IMR-90 (cell line): ENCODE measurements around the gene HNF1B. TPM values are rescaled to one million over a fixed set of nuclear protein-coding genes. Genes with fewer than 3 reads are reported as not detected.

Source experiments
- ATAC-seq: fragments of 200-7000 bp; cut with Tn5 transposase; 2 replicates; pipeline ENCODE4 v1.9.1; 2020; ENCODE audit warnings: low read depth, mild to moderate bottlenecking, moderate library complexity
- BruUV-seq: library from RNA; stranded (reverse); fragments of 400-500 nt; replicated peaks from 2 replicates; lab custom pipeline; 2021; lab: Mats Ljungman, UMichigan
- CTCF ChIA-PET: fragments of 300-600 bp; formaldehyde crosslinking; extraction: SDS; loops from one replicate; lab custom pipeline; 2021; ENCODE audit warnings: antibody characterized with exemption; lab: Yijun Ruan, JAX
- POLR2A ChIA-PET: fragments of 300-600 bp; sonication (Branson Sonifier 250); formaldehyde crosslinking; loops from one replicate; lab custom pipeline; 2022; ENCODE audit warnings: antibody characterized with exemption; ENCODE audit not compliant: unreplicated experiment; lab: Charles Lee
- DNase-seq: peaks from one replicate; pipeline ENCODE4 v3.0.0; 2013
- H2AFZ ChIP-seq: replicated peaks from 2 replicates; pipeline ENCODE3; 2013; ENCODE audit warnings: low read length, mild to moderate bottlenecking; ENCODE audit not compliant: poor library complexity
- H2AK5ac ChIP-seq: 2 replicates; pipeline ENCODE4 v1.6.1; 2013; ENCODE audit warnings: low read depth, low read length, inconsistent platforms
- H2AK9ac ChIP-seq: replicated peaks from 2 replicates; pipeline ENCODE3; 2013; ENCODE audit warnings: mild to moderate bottlenecking, low read depth, low read length, moderate library complexity; ENCODE audit not compliant: poor library complexity
- H2BK120ac ChIP-seq: 2 replicates; pipeline ENCODE4 v1.6.1; 2013; ENCODE audit warnings: low read depth, low read length, inconsistent platforms
- H2BK15ac ChIP-seq: 3 replicates; pipeline ENCODE4 v1.6.1; 2013; ENCODE audit warnings: low read depth, low read length, inconsistent platforms
- H2BK20ac ChIP-seq: 2 replicates; pipeline ENCODE4 v1.6.1; 2013; ENCODE audit warnings: low read depth, mild to moderate bottlenecking, inconsistent platforms, low read length, moderate library complexity
- H2BK5ac ChIP-seq: 2 replicates; pipeline ENCODE4 v1.6.1; 2013; ENCODE audit warnings: mild to moderate bottlenecking, low read depth, low read length, inconsistent platforms; ENCODE audit not compliant: poor library complexity, severe bottlenecking
- H3K14ac ChIP-seq: replicated peaks from 2 replicates; pipeline ENCODE4 v1.6.1; 2013; ENCODE audit warnings: low read depth, low read length, inconsistent platforms
- H3K18ac ChIP-seq: 2 replicates; pipeline ENCODE4 v1.6.1; 2013; ENCODE audit warnings: low read depth, low read length, control low read depth
- H3K23ac ChIP-seq: 2 replicates; pipeline ENCODE4 v1.6.1; 2013; ENCODE audit warnings: low read depth, low read length, inconsistent platforms
- H3K27ac ChIP-seq: 2 replicates; pipeline ENCODE4 v1.5.1; 2013; ENCODE audit warnings: mild to moderate bottlenecking, control low read depth, low read length; ENCODE audit not compliant: insufficient read depth
- H3K27me3 ChIP-seq: 2 replicates; pipeline ENCODE4 v1.6.1; 2013; ENCODE audit warnings: low read length; ENCODE audit not compliant: control insufficient read depth, insufficient read depth
- H3K36me3 ChIP-seq: 2 replicates; pipeline ENCODE4 v1.6.1; 2013; ENCODE audit warnings: low read length, mixed read lengths; ENCODE audit not compliant: control insufficient read depth, insufficient read depth
- H3K4ac ChIP-seq: 2 replicates; pipeline ENCODE4 v1.6.1; 2013; ENCODE audit warnings: low read depth, low read length, inconsistent platforms
- H3K4me1 ChIP-seq: 2 replicates; pipeline ENCODE4 v1.6.1; 2013; ENCODE audit warnings: low read length, mixed read lengths; ENCODE audit not compliant: control insufficient read depth, insufficient read depth
- H3K4me2 ChIP-seq: 2 replicates; pipeline ENCODE4 v1.6.1; 2013; ENCODE audit warnings: low read depth, mild to moderate bottlenecking, control low read depth, low read length, moderate library complexity
- H3K4me3 ChIP-seq: 2 replicates; pipeline ENCODE4 v1.5.1; 2013; ENCODE audit warnings: low read depth, mild to moderate bottlenecking, control low read depth, low read length, moderate library complexity; ENCODE audit not compliant: insufficient read depth
- H3K56ac ChIP-seq: 2 replicates; pipeline ENCODE4 v1.6.1; 2013; ENCODE audit warnings: low read length, inconsistent platforms; ENCODE audit not compliant: insufficient read depth; ENCODE audit errors: extremely low read depth
- H3K79me1 ChIP-seq, 2 experiments: 2 replicates each; pipeline ENCODE4 v1.6.1; 2013; ENCODE audit warnings: low read length in 2 of 2, inconsistent platforms in 1 of 2, low read depth in 1 of 2
- H3K9ac ChIP-seq: 2 replicates; pipeline ENCODE4 v1.6.1; 2013; ENCODE audit warnings: low read depth, low read length, control low read depth
- H3K9me1 ChIP-seq: 2 replicates; pipeline ENCODE4 v1.6.1; 2013; ENCODE audit warnings: low read length, inconsistent platforms; ENCODE audit not compliant: insufficient read depth
- H3K9me3 ChIP-seq: 2 replicates; pipeline ENCODE4 v1.6.1; 2013; ENCODE audit warnings: low read length; ENCODE audit not compliant: control insufficient read depth, insufficient read depth
- H4K20me1 ChIP-seq: 2 replicates; pipeline ENCODE4 v1.6.1; 2013; ENCODE audit warnings: low read length, inconsistent platforms; ENCODE audit not compliant: insufficient read depth
- H4K5ac ChIP-seq: 2 replicates; pipeline ENCODE4 v1.6.1; 2013; ENCODE audit warnings: mild to moderate bottlenecking, low read depth, low read length, control low read depth
- H4K8ac ChIP-seq, 2 experiments: 2 replicates each; pipeline ENCODE4 v1.6.1; 2013; ENCODE audit warnings: low read depth in 2 of 2, low read length in 2 of 2, control low read depth in 1 of 2, inconsistent platforms in 1 of 2
- H4K91ac ChIP-seq: 2 replicates; pipeline ENCODE4 v1.6.1; 2013; ENCODE audit warnings: low read depth, low read length, inconsistent platforms; ENCODE audit not compliant: insufficient read depth
- BHLHE40 ChIP-seq: fragments of 150-350 bp; IDR thresholded peaks from 2 replicates; pipeline ENCODE4 v1.6.1; 2016; ENCODE audit warnings: mild to moderate bottlenecking, low read depth, low read length
- CEBPB ChIP-seq: IDR thresholded peaks from 2 replicates; pipeline ENCODE4 v1.6.1; 2012; ENCODE audit warnings: low read depth, low read length, improper control_type of control experiment
- CHD1 ChIP-seq: IDR thresholded peaks from 2 replicates; pipeline ENCODE4 v1.6.1; 2012; ENCODE audit warnings: low read depth, low read length, improper control_type of control experiment
- FOS ChIP-seq: fragments of 150-350 bp; IDR thresholded peaks from 2 replicates; pipeline ENCODE4 v1.6.1; 2016; ENCODE audit warnings: low read depth, low read length
- MAFK ChIP-seq: IDR thresholded peaks from 2 replicates; pipeline ENCODE4 v1.6.1; 2012; ENCODE audit warnings: low read depth, low read length, improper control_type of control experiment
- MAZ ChIP-seq: IDR thresholded peaks from 2 replicates; pipeline ENCODE4 v1.6.1; 2012; ENCODE audit warnings: low read depth, mild to moderate bottlenecking, low read length, improper control_type of control experiment, moderate library complexity, borderline replicate concordance
- MXI1 ChIP-seq: IDR thresholded peaks from 2 replicates; pipeline ENCODE4 v1.6.1; 2012; ENCODE audit warnings: low read depth, mild to moderate bottlenecking, low read length, moderate library complexity, borderline replicate concordance
- NFE2L2 ChIP-seq: fragments of 150-350 bp; IDR thresholded peaks from 2 replicates; pipeline ENCODE4 v1.6.1; 2016; ENCODE audit warnings: low read depth, mild to moderate bottlenecking, low read length
- POLR2A ChIP-seq: IDR thresholded peaks from 2 replicates; pipeline ENCODE4 v1.6.1; 2012; ENCODE audit warnings: mild to moderate bottlenecking, low read depth, low read length
- RAD21 ChIP-seq: IDR thresholded peaks from 2 replicates; pipeline ENCODE4 v1.6.1; 2012; ENCODE audit warnings: low read length, improper control_type of control experiment
- RCOR1 ChIP-seq: IDR thresholded peaks from 2 replicates; pipeline ENCODE4 v1.6.1; 2012; ENCODE audit warnings: mild to moderate bottlenecking, low read length, improper control_type of control experiment; ENCODE audit not compliant: insufficient replicate concordance
- RFX5 ChIP-seq: IDR thresholded peaks from 2 replicates; pipeline ENCODE4 v1.8.0; 2012; ENCODE audit warnings: low read depth, mild to moderate bottlenecking, low read length, moderate library complexity
- SMC3 ChIP-seq: fragments of 150-350 bp; IDR thresholded peaks from 2 replicates; pipeline ENCODE4 v1.6.1; 2016; ENCODE audit warnings: low read depth, mild to moderate bottlenecking, antibody characterized with exemption, low read length, moderate library complexity
- WGBS, 2 experiments: methylation state at CpG; one replicate each; pipeline versions ENCODE4 v1.1.5 to v1.1.7; 2013; ENCODE audit warnings: missing lambda C conversion rate in 2 of 2; ENCODE audit not compliant: insufficient read length in 1 of 2; ENCODE audit errors: extremely low coverage in 2 of 2; 5-methylcytosine and 5-hydroxymethylcytosine counted together
- dilution Hi-C: fragments of 300-500 bp; cut with HindIII; formaldehyde crosslinking; loops from one replicate; pipeline ENCODE4 v1.14.3; 2018; ENCODE audit warnings: low sequenced_read_pairs; ENCODE audit not compliant: unreplicated experiment
- in situ Hi-C: fragments of 300-500 bp; cut with MboI; formaldehyde crosslinking; loops from 3 replicates; pipeline ENCODE4 v1.14.3; 2019; ENCODE audit warnings: low sequenced_read_pairs, inconsistent platforms, mixed read lengths
- intact Hi-C: fragments of 100-400 bp; cut with micrococcal nuclease; formaldehyde crosslinking; loops from 2 replicates; pipeline ENCODE4 v1.10.0; 2022
- polyA plus RNA-seq, 3 experiments: library from polyadenylated mRNA; depleted of rRNA; stranded (reverse); fragments of >200 nt; gene quantifications; 2 replicates each; pipeline ENCODE4 v1.2.3, GENCODE V29; 2012; ENCODE audit warnings: low replicate concordance in 1 of 3
- total RNA-seq: library from RNA; depleted of rRNA; stranded (reverse); fragments of >200 nt; gene quantifications from 2 replicates; pipeline ENCODE4 v1.2.3, GENCODE V29; 2012
- TF ChIP-seq, protein P1 (sequence below): fragments of 150-350 bp; IDR thresholded peaks from 2 replicates; pipeline ENCODE4 v1.6.1; 2016; ENCODE audit warnings: low read depth, mild to moderate bottlenecking, low read length, moderate library complexity, borderline replicate concordance
- TF ChIP-seq, protein P2 (sequence below): conservative IDR thresholded peaks from 2 replicates; pipeline ENCODE4 v1.5.1; 2012; ENCODE audit warnings: mild to moderate bottlenecking, low read depth, low read length, improper control_type of control experiment
- TF ChIP-seq, protein P3 (sequence below): fragments of 150-350 bp; IDR thresholded peaks from 2 replicates; pipeline ENCODE4 v1.6.1; 2017; ENCODE audit warnings: mild to moderate bottlenecking, antibody characterized with exemption, low read length, low read depth

The HNF1B gene
- total and polyA plus RNA-seq, 2 of the 4 experiments (the other 2 are of a cell fraction), result not detected

DNA sequence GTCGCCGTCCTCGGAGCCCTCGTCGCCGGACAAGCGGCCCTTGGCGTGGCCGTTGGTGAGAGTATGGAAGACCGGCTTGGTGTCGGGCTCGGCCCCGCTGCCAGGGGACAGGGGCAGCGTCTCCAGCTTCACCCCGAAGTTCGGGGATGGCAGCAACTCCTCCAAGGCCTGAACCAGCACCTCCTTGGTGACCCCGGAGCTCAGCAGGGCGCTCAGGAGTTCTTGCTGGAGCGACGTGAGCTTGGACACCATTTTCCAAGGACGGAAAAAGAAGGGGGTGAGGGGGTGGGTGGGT is 279 bp downstream of the HNF1B start:
- Histone ChIP-seq H4K91ac (no peak overlapping the region), H4K5ac (no peak overlapping the region), H2BK5ac (no peak overlapping the region), H2BK15ac (no peak overlapping the region), H3K36me3 (no peaks in the 10 kb centered on the region), H3K9ac (no peak overlapping the region), H4K8ac (no peak overlapping the region), H2BK120ac (no peak overlapping the region), H2AFZ (no peak overlapping the region), H3K4ac (no peak overlapping the region), H2BK20ac (no peak overlapping the region), H3K56ac (no peak overlapping the region), H3K9me1 (no peaks in the 10 kb centered on the region), H3K79me1 (no peaks in the 10 kb centered on the region), H3K27ac (no peak overlapping the region), H3K4me1 (peaks cover 2% of the 10 kb centered on the region; the same call in 1 of the 2 replicates), H2AK5ac (no peak overlapping the region), H3K23ac (no peak overlapping the region), H3K4me3 (no peak overlapping the region), H3K27me3 (peaks cover 81% of the 10 kb centered on the region), H2AK9ac (no peak overlapping the region), H3K9me3 (peaks cover 13% of the 10 kb centered on the region), H3K4me2 (no peak overlapping the region), H3K18ac (no peak overlapping the region), H4K20me1 (no peaks in the 10 kb centered on the region), H3K14ac (no peak overlapping the region)
- BruUV-seq, result no TSS peak
- intact Hi-C loops (no loop called here), dilution Hi-C loops (no loop called here), in situ Hi-C loops (no loop called here)
- ATAC-seq (no peak), DNase-seq (no peak)
- ChIA-PET POLR2A (no interaction called here), CTCF (no interaction called here)
- no peak for TF ChIP-seq POLR2A
- TF ChIP-seq BHLHE40, result no peak
- TF ChIP-seq CEBPB, result no peak
- no peak for TF ChIP-seq MAFK
- no peak for TF ChIP-seq MAZ
- no peak for TF ChIP-seq RCOR1
- TF ChIP-seq RAD21, result no peak
- no peak for TF ChIP-seq CHD1
- no peak for TF ChIP-seq FOS
- no peak for TF ChIP-seq MXI1
- TF ChIP-seq NFE2L2, result no peak
- TF ChIP-seq, protein P1, sequence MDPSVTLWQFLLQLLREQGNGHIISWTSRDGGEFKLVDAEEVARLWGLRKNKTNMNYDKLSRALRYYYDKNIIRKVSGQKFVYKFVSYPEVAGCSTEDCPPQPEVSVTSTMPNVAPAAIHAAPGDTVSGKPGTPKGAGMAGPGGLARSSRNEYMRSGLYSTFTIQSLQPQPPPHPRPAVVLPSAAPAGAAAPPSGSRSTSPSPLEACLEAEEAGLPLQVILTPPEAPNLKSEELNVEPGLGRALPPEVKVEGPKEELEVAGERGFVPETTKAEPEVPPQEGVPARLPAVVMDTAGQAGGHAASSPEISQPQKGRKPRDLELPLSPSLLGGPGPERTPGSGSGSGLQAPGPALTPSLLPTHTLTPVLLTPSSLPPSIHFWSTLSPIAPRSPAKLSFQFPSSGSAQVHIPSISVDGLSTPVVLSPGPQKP, result no peak
- TF ChIP-seq, protein P2, sequence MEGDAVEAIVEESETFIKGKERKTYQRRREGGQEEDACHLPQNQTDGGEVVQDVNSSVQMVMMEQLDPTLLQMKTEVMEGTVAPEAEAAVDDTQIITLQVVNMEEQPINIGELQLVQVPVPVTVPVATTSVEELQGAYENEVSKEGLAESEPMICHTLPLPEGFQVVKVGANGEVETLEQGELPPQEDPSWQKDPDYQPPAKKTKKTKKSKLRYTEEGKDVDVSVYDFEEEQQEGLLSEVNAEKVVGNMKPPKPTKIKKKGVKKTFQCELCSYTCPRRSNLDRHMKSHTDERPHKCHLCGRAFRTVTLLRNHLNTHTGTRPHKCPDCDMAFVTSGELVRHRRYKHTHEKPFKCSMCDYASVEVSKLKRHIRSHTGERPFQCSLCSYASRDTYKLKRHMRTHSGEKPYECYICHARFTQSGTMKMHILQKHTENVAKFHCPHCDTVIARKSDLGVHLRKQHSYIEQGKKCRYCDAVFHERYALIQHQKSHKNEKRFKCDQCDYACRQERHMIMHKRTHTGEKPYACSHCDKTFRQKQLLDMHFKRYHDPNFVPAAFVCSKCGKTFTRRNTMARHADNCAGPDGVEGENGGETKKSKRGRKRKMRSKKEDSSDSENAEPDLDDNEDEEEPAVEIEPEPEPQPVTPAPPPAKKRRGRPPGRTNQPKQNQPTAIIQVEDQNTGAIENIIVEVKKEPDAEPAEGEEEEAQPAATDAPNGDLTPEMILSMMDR, result no peak
- no peak for TF ChIP-seq SMC3
- no peak for TF ChIP-seq RFX5
- TF ChIP-seq, protein P3, sequence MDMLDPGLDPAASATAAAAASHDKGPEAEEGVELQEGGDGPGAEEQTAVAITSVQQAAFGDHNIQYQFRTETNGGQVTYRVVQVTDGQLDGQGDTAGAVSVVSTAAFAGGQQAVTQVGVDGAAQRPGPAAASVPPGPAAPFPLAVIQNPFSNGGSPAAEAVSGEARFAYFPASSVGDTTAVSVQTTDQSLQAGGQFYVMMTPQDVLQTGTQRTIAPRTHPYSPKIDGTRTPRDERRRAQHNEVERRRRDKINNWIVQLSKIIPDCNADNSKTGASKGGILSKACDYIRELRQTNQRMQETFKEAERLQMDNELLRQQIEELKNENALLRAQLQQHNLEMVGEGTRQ, result no peak
- no CpG with 5 or more reads among the region's 21 CpGs for WGBS, 2 experiments
